Measurements from ENCODE around the gene HIVEP1. TPM values are rescaled to one million over a fixed set of nuclear protein-coding genes. Genes with fewer than 3 reads are reported as not detected.

The HIVEP1 gene
- total and polyA plus RNA-seq, 7 experiments from 2014 or later = 13.2 to 86.1 (median 31.5) TPM

GRCh38 chr6:12008366-12009179 lies 3.5 kb upstream of the HIVEP1 start:
- H3K4me3 Mint-ChIP-seq = peak overlapping the region; percentile 97 to 100 (median 99)
- CTCF ChIA-PET = interaction anchor here (0.6 to 1.4 kb wide), 3 partner anchors 44 to 57 kb away, joined by 3 to 4 read pairs (median 4); no protein-coding TSS in a partner anchor
- H3K4me3 ChIP-seq (ENCODE audit: low read length) = peak overlapping the region; percentile 49

GRCh38 chr6:12009180-12009685 lies 2.9 kb upstream of the HIVEP1 start:
- Mint-ChIP-seq H3K27me3 (peaks cover 0 to 5% (median 0%) of the 10 kb centered on the region in 5 donors), H3K27ac (peak overlapping the region; percentile 97 to 100 (median 98)), H3K9me3 (peaks cover 0 to 7% (median 0%) of the 10 kb centered on the region in 11 donors), H3K4me3 (peak overlapping the region; percentile 91 to 99 (median 94)), H3K36me3 (peaks cover 0 to 8% (median under 1%) of the 10 kb centered on the region in 5 donors), H3K4me1 (peaks cover 15 to 46% (median 35%) of the 10 kb centered on the region in 7 donors)
- H3K27ac ChIP-seq (ENCODE audit: low read depth, low read length) = peak overlapping the region; percentile 99
- DNase-seq (peak in 3 of 9 donors; percentile 18 to 21 (median 19)), ATAC-seq (no peak)
- peaks cover 0 to 9% (median 0%) of the 10 kb centered on the region in 3 experiments for H3K36me3 ChIP-seq (ENCODE audit: control insufficient read depth in 2 of 3, insufficient read depth in 3 of 3, low read length in 3 of 3)
- peak overlapping the region; percentile 81 for H3K4me3 ChIP-seq (ENCODE audit: low read length)
- ChIA-PET POLR2A (interaction anchor here (0.5 to 8.7 kb wide), 8 partner anchors 8 to 304 kb away, joined by 3 to 83 read pairs (median 3); no protein-coding TSS in a partner anchor), CTCF (interaction anchor here (0.6 to 1.4 kb wide), 5 partner anchors 27 to 57 kb away, joined by 3 to 5 read pairs (median 4); no protein-coding TSS in a partner anchor)
- intact Hi-C loops (cut with micrococcal nuclease) = loop anchor here (2.0 to 10.0 kb wide), 5 partner anchors 22 to 1806 kb away; partner anchors contain the start of gene MCUR1 (in 1 of the 2)
- no peaks in the 10 kb centered on the region for H3K9me3 ChIP-seq (ENCODE audit: control insufficient read depth in 2 of 3, low read length in 3 of 3)
- peaks cover 9 to 26% of the 10 kb centered on the region in 2 donors for H3K4me1 ChIP-seq (ENCODE audit: control insufficient read depth in 2 of 2, insufficient read depth in 2 of 2, low read length in 2 of 2)
- no peaks in the 10 kb centered on the region for H3K27me3 ChIP-seq (ENCODE audit: control insufficient read depth in 2 of 2, insufficient read depth in 2 of 2, low read length in 2 of 2)

More at GRCh38 chr6:12008366-12009179, 3.5 kb upstream of the HIVEP1 start:
- Mint-ChIP-seq H3K4me1 (peaks cover 15 to 39% (median 31%) of the 10 kb centered on the region in 7 donors), H3K27me3 (peaks cover 0 to 5% (median 0%) of the 10 kb centered on the region in 5 donors), H3K36me3 (peaks cover 0 to 8% (median 0%) of the 10 kb centered on the region in 5 donors), H3K9me3 (peaks cover 0 to 7% (median 0%) of the 10 kb centered on the region in 11 donors), H3K27ac (peak overlapping the region; percentile 99 to 100 (median 99))
- Histone ChIP-seq H3K9me3 (ENCODE audit: control insufficient read depth in 2 of 3, low read length in 3 of 3) (no peaks in the 10 kb centered on the region), H3K4me1 (ENCODE audit: control insufficient read depth in 2 of 2, insufficient read depth in 2 of 2, low read length in 2 of 2) (peaks cover 9 to 26% of the 10 kb centered on the region in 2 donors), H3K27me3 (ENCODE audit: control insufficient read depth in 2 of 2, insufficient read depth in 2 of 2, low read length in 2 of 2) (no peaks in the 10 kb centered on the region), H3K36me3 (ENCODE audit: control insufficient read depth in 2 of 3, insufficient read depth in 3 of 3, low read length in 3 of 3) (peaks cover 0 to 9% (median 0%) of the 10 kb centered on the region in 3 experiments), H3K27ac (ENCODE audit: low read depth, low read length) (peak overlapping the region; percentile 99)
- intact Hi-C loops (cut with micrococcal nuclease) = loop anchor here (1.0 to 10.0 kb wide), 13 partner anchors 22 to 1806 kb away; partner anchors contain the start of genes MCUR1 (in 1 of the 2) and NEDD9 (in 1 of the 2)
- POLR2A ChIA-PET = interaction anchor here (0.6 to 8.7 kb wide), 8 partner anchors 14 to 297 kb away, joined by 3 to 83 read pairs (median 4); no protein-coding TSS in a partner anchor
- DNase-seq (peak; percentile 69 to 94 (median 92)), ATAC-seq (peak; percentile 50)

- peaks cover 15 to 54% (median 43%) of the 10 kb centered on the region in 7 donors for H3K4me1 Mint-ChIP-seq
- H3K27me3 ChIP-seq (ENCODE audit: control insufficient read depth in 2 of 2, insufficient read depth in 2 of 2, low read length in 2 of 2) = no peaks in the 10 kb centered on the region
- peaks cover 9 to 26% of the 10 kb centered on the region in 2 donors for H3K4me1 ChIP-seq (ENCODE audit: control insufficient read depth in 2 of 2, insufficient read depth in 2 of 2, low read length in 2 of 2)
- peaks cover 0 to 9% (median 0%) of the 10 kb centered on the region in 3 experiments for H3K36me3 ChIP-seq (ENCODE audit: control insufficient read depth in 2 of 3, insufficient read depth in 3 of 3, low read length in 3 of 3)
- ATAC-seq (no peak), DNase-seq (peak in 1 of 9 donors; percentile 12)
- H3K4me3 Mint-ChIP-seq = peak overlapping the region; percentile 91 to 99 (median 94)
- H3K27ac ChIP-seq (ENCODE audit: low read depth, low read length) = peak overlapping the region; percentile 99
- peaks cover 0 to 8% (median 0%) of the 10 kb centered on the region in 11 donors for H3K9me3 Mint-ChIP-seq
- peaks cover 0 to 11% (median 8%) of the 10 kb centered on the region in 5 donors for H3K36me3 Mint-ChIP-seq
- intact Hi-C loops (cut with micrococcal nuclease) = loop anchor here (2.0 to 10.0 kb wide), 7 partner anchors 23 to 1805 kb away; partner anchors contain the start of genes MCUR1 (in 2 of the 2), C6orf52 (in 1 of the 2) and PAK1IP1 (in 1 of the 2)
- H3K27ac Mint-ChIP-seq = peak overlapping the region; percentile 97 to 100 (median 98)
- peak overlapping the region; percentile 81 for H3K4me3 ChIP-seq (ENCODE audit: low read length)
- no peaks in the 10 kb centered on the region for H3K9me3 ChIP-seq (ENCODE audit: control insufficient read depth in 2 of 3, low read length in 3 of 3)
- ChIA-PET CTCF (interaction anchor here (0.7 to 1.4 kb wide), 5 partner anchors 26 to 117 kb away, joined by 3 to 5 read pairs (median 3); no protein-coding TSS in a partner anchor), POLR2A (interaction anchor here (0.5 to 8.7 kb wide), 12 partner anchors 9 to 342 kb away, joined by 3 to 83 read pairs (median 3); no protein-coding TSS in a partner anchor)
- H3K27me3 Mint-ChIP-seq = peaks cover 0 to 5% (median 0%) of the 10 kb centered on the region in 5 donors
These were observed 2.1 kb upstream of the HIVEP1 start for GRCh38 chr6:12009876-12010634.

- H3K27ac ChIP-seq (ENCODE audit: low read depth, low read length) = peak overlapping the region; percentile 99
- H3K36me3 ChIP-seq (ENCODE audit: control insufficient read depth in 2 of 3, insufficient read depth in 3 of 3, low read length in 3 of 3) = peaks cover 0 to 9% (median 0%) of the 10 kb centered on the region in 3 experiments
- peak overlapping the region; percentile 91 to 99 (median 94) for H3K4me3 Mint-ChIP-seq
- ChIA-PET CTCF (interaction anchor here (0.8 to 1.1 kb wide), 2 partner anchors 118 to 300 kb away, joined by 3 to 4 read pairs; no protein-coding TSS in a partner anchor), POLR2A (interaction anchor here (0.5 to 8.7 kb wide), 9 partner anchors 10 to 343 kb away, joined by 3 to 83 read pairs (median 3); no protein-coding TSS in a partner anchor)
- H3K4me1 ChIP-seq (ENCODE audit: control insufficient read depth in 2 of 2, insufficient read depth in 2 of 2, low read length in 2 of 2) = peaks cover 14 to 26% of the 10 kb centered on the region in 2 donors
- peak overlapping the region; percentile 97 to 100 (median 98) for H3K27ac Mint-ChIP-seq
- ATAC-seq (no peak), DNase-seq (peak in 2 of 9 donors; percentile 49 to 62)
- H3K27me3 ChIP-seq (ENCODE audit: control insufficient read depth in 2 of 2, insufficient read depth in 2 of 2, low read length in 2 of 2) = no peaks in the 10 kb centered on the region
- intact Hi-C loops (cut with micrococcal nuclease) = loop anchor here (1.0 to 10.0 kb wide), 13 partner anchors 41 to 1804 kb away; partner anchors contain the start of genes C6orf52 (in 1 of the 2), MCUR1 (in 1 of the 2), NEDD9 (in 1 of the 2) and PAK1IP1 (in 1 of the 2)
- peaks cover 0 to 5% (median 0%) of the 10 kb centered on the region in 5 donors for H3K27me3 Mint-ChIP-seq
- H3K9me3 Mint-ChIP-seq = peaks cover 0 to 8% (median 0%) of the 10 kb centered on the region in 11 donors
- peaks cover 0 to 17% (median 11%) of the 10 kb centered on the region in 5 donors for H3K36me3 Mint-ChIP-seq
- H3K4me1 Mint-ChIP-seq = peaks cover 15 to 61% (median 50%) of the 10 kb centered on the region in 7 donors
- peak overlapping the region; percentile 81 for H3K4me3 ChIP-seq (ENCODE audit: low read length)
- no peaks in the 10 kb centered on the region for H3K9me3 ChIP-seq (ENCODE audit: control insufficient read depth in 2 of 3, low read length in 3 of 3)
These were observed 1.4 kb upstream of the HIVEP1 start for GRCh38 chr6:12010635-12011275.
